Mucosa of gallbladder (tissue), 1 donor: ENCODE measurements around the gene GABRD. TPM values are rescaled to one million over a fixed set of nuclear protein-coding genes. Genes with fewer than 3 reads are reported as not detected.
"Not testable (repeated sequence)": the region's sequence is repeated elsewhere in the genome, so short reads cannot be mapped to it uniquely, and the experiment has no call there.

Source experiments
- DNase-seq: peaks from one replicate; pipeline ENCODE4 v3.0.0-alpha.2; 2020; ENCODE audit warnings: low spot score
- total RNA-seq: library from RNA; stranded (reverse); gene quantifications from one replicate; pipeline ENCODE4 v1.2.1, GENCODE V29; 2021
- donor health status: DM: no; HTN: no; CAD: no.

Gene GABRD
- total RNA-seq, result 1.2 TPM

- no peak for DNase-seq
Observed at GRCh38 chr1:2019172-2019543, at the start of gene GABRD. Gene GABRD, plus strand, starts transcription at chr1:2019345. Its CDS starts 79 bp downstream, at chr1:2019424.

- DNase-seq, result no peak
Observed at GRCh38 chr1:1969505-1969900, 49.6 kb upstream of the GABRD start.

- no peak for DNase-seq
Observed at GRCh38 chr1:1969953-1970716, 49.0 kb upstream of the GABRD start.

DNA sequence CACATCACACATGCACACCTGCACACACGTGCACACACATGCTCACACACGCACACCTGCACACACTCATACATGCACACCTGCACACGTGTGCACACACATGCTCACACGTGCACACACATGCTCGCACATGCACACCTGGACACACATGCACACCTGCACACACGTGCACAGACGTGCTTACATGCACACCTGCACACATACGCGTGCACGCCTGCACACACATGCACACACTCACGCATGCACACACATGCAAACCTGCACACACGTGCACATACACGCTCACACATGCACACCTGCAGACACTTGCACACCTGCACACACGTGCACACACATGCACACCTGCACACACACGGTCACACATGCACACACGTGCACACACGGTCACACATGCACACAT, 48.1 kb upstream of the GABRD start:
- no peak for DNase-seq

GRCh38 chr1:1971688-1972087, 47.5 kb upstream of the GABRD start:
- no peak for DNase-seq

DNA sequence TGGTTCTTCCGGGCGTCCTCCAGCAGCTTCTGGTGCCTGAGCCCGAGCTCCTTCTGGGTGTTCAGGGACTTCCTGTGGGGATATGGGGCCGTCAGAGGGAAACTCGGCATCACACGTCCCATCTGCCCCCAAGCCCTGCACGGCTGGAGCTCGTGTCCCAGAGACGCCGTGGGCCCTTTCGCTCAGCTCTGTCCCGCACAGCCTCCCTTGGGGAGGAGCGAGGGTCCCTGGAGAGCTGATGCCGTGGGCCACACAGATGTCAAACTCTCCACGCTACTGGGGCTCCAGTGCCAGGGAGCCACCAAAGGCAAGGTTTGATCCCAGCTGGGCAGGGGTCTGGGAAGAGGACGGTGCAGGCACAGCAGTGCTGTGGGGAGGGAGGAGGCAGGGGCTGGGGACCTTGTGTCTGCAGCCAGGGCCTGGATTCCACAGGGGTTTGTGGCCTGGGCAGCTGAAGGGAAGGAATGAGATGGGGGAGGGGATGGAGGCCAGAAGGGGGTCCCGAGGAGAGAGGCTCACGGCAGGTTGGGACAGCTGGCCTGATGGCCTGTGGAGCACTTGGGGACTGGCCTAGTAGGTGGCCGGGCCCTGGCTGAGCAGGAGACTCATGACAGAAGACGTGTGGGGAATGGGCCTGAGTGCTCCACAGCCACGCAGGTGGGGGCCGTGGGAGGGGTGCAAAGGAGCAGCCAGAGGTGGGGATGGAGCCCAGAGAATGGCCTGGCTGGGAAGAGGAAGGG, 46.0 kb upstream of the GABRD start:
- no peak for DNase-seq

- DNase-seq, result no peak
Observed at GRCh38 chr1:1973716-1974642, 45.2 kb upstream of the GABRD start.

- no peak for DNase-seq
Observed at GRCh38 chr1:1974834-1975233, 44.3 kb upstream of the GABRD start.

GRCh38 chr1:1975535-1975934, 43.6 kb upstream of the GABRD start:
- no peak for DNase-seq

DNA sequence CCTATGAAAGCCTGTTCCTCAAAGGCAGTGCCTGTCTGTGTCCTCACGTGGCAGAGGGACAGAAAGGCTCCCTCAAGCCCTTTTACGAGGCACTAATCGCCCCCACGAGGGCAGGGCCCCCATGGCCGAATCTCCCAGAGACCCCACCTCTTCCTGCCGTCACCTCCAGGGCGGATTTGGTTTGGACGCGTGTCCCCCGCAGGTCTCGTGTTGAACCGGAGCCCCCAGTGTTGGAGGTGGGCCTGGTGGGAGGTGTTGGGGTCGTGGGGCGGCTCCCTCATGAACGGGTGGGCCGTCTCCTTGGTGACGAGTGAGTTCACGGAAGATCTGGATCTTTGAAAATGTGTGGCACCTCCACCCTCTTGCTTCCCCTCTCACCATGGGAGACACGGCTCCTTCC, 43.1 kb upstream of the GABRD start:
- no peak for DNase-seq

GRCh38 chr1:1978108-1978507, 41.0 kb upstream of the GABRD start:
- no peak for DNase-seq

DNA sequence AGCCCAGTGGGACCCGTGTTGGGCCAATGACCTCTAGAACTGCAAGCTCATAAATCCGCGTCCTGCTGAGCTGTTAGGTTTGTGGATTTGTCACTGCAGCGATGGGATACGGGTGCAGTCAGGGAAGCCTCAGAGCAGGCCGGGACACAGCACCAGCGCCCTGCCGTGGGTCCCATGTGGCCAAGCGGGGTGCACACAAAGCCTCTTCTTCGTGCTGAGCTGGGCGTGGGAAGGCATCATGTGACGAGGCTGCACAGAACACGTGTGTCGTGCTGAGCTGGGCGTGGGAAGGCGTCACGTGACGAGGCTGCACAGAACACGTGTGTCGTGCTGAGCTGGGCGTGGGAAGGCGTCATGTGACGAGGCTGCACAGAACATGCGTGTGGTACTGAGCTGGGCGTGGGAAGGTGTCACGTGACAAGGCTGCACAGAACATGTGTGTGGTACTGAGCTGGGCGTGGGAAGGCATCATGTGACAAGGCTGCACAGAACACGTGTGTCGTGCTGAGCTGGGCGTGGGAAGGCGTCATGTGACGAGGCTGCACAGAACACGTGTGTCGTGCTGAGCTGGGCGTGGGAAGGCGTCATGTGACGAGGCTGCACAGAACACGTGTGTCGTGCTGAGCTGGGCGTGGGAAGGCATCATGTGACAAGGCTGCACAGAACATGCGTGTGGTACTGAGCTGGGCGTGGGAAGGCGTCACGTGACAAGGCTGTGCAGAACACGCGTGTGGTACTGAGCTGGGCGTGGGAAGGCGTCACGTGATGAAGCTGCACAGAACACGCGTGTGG, 40.3 kb upstream of the GABRD start:
- not testable (repeated sequence) for DNase-seq

DNA sequence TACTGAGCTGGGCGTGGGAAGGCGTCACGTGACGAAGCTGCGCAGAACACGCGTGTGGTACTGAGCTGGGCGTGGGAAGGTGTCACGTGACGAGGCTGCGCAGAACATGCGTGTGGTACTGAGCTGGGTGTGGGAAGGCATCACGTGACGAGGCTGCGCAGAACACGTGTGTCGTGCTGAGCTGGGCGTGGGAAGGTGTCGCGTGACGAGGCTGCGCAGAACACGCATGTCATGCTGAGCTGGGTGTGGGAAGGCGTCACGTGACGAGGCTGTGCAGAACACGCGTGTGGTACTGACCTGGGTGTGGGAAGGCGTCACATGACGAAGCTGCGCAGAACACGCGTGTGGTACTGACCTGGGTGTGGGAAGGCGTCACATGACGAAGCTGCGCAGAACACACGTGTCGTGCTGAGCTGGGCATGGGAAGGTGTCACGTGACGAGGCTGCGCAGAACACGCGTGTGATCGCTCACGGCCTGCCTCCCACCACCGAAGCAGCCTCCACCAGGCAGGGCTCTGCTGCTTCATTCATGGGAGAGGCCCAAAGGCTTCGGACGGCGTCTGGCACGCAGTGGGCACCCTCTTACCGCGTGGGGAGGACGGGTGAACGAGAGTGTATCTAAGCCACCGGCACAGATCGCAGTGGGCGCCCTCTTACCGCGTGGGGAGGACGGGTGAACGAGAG, 39.5 kb upstream of the GABRD start:
- no peak for DNase-seq

GRCh38 chr1:1980467-1981141, 38.5 kb upstream of the GABRD start:
- DNase-seq, result no peak

- DNase-seq, result no peak
Observed at GRCh38 chr1:1981142-1981500, 38.0 kb upstream of the GABRD start.

DNA sequence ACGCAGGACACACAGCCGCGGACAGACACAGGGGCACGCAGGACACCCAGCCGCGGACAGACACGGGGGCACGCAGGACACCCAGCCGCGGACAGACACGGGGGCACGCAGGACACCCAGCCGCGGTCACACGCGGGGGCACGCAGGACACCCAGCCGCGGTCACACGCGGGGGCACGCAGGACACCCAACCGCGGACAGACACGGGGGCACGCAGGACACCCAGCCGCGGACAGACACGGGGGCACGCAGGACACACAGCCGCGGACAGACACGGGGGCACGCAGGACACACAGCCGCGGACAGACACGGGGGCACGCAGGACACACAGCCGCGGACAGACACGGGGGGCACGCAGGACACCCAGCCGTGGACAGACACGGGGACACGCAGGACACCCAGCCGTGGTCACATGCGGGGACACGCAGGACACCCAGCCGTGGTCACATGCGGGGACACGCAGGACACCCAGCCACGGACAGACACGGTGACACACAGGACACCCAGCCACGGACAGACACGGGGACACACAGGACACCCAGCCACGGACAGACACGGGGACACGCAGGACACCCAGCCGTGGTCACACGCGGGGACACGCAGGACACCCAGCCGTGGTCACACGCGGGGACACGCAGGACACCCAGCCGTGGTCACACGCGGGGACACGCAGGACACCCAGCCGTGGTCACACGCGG, 37.4 kb upstream of the GABRD start:
- not testable (repeated sequence) for DNase-seq

GRCh38 chr1:1982379-1983232, 36.5 kb upstream of the GABRD start:
- DNase-seq, result no peak

- DNase-seq, result no peak
Observed at GRCh38 chr1:1984560-1985070, 34.5 kb upstream of the GABRD start.
